Fibroblast of skin of left biceps (primary cell): Measurements from ENCODE around the gene ZNF791.
"Not testable (repeated sequence)": the region's sequence is repeated elsewhere in the genome, so short reads cannot be mapped to it uniquely, and the experiment has no call there.

ENCODE experiments used
- DNase-seq, 2 experiments: peaks; one replicate each; pipeline ENCODE4 v3.0.0-alpha.2; 2013; ENCODE audit warnings: low read depth in 2 of 2

Gene ZNF791

DNA sequence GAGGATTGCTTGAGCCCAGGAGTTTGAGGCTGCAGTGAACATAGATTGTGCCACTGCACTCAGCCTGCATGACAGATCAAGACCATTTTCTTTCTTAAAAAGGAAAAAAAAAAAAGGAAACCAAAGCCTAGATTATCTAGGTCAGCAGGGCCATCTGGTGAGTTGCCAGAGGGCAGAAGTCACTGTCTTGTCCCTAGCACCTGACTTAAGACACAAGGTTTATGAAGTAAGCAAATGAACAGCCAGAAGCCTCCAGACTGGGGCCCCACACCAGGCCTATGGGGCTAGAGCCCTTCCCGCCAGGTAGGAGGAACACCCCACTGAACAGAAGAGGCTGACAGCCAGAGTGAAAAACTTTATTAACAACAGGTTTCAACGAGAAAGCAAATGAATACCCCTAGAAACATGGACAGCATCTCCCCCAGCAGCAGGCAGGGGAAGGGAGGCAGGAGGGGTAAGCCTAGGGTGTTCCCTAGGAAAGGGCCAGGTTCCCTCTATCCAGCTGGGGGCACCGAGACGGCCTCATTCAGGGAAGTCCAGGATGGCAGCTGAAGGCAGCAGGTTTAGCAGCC is 57.1 kb downstream of the ZNF791 start:
- DNase-seq = no peak

DNA sequence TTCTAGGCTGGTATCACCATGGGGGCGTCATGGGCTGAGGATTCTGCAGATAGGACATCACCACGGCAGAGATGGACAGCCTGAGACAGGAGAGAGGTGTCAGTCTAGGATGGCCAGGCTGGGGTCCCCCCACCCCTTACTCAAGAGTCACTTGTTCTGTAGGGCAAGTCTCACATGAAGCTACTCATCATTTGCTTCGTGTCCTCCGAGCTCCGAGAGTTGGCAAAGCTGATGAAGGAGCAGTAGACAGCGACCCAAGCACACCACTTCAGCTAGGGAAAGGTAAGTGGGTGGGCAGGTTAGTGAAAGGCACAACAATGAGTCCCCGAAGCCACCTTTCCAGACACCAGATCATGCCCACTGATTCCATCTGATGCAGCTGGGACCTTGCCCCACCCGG is 57.6 kb downstream of the ZNF791 start:
- DNase-seq = no peak

DNA sequence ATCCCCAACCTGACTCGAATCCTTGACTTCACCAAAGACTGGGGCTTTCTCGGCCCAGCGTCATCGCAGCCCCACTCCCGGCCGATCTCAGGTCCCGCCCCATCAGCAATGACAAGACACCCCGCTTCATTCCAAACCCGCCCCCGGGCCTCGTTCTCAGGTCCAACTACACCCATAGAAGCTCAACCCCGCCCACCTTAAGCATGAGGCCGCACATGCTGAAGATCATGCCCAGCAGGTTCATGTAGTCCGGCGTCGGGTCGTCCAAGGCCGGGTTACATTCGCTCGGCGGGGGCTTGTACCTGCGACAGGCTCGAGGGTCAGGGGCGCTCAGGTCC is 58.2 kb downstream of the ZNF791 start:
- DNase-seq = no peak

DNA sequence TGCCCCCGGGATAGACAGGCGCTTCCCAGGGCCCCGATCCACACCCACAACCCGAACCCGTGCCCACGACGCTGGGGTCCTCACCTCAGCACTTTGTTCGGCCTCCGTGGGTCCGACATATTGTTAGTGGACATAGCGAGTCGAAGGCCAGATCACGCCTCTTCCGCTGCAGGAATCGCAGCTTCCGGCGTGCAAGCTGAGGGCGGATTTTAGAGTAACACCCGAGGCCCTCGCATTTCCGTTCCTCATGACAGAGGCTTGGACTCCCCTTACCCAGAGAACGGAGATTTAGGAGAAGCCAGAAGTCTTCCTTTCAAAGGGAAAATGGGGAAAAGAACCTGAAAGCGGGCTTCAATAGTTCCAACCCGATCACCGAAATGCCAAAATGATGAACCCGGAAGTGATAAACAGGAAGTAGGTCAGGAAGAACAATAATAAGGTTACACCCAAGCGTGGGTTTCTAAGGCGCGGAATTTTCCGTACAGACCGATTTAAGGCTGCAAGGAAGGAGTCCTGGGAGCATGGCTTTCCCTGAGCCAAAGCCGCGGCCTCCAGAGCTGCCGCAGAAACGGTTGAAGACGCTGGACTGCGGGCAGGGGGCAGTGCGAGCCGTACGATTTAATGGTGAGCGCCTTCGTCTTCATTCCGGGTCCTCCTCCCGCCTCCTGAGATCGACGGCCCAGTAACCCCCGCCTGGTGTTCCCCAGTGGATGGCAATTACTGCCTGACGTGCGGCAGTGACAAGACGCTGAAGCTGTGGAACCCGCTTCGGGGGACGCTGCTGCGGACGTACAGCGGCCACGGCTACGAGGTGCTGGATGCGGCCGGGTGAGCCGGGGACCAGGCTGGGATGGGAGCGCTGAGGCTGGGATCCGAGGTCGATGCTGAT is 58.8 kb downstream of the ZNF791 start:
- peak; percentile 40 to 50 for DNase-seq

DNA sequence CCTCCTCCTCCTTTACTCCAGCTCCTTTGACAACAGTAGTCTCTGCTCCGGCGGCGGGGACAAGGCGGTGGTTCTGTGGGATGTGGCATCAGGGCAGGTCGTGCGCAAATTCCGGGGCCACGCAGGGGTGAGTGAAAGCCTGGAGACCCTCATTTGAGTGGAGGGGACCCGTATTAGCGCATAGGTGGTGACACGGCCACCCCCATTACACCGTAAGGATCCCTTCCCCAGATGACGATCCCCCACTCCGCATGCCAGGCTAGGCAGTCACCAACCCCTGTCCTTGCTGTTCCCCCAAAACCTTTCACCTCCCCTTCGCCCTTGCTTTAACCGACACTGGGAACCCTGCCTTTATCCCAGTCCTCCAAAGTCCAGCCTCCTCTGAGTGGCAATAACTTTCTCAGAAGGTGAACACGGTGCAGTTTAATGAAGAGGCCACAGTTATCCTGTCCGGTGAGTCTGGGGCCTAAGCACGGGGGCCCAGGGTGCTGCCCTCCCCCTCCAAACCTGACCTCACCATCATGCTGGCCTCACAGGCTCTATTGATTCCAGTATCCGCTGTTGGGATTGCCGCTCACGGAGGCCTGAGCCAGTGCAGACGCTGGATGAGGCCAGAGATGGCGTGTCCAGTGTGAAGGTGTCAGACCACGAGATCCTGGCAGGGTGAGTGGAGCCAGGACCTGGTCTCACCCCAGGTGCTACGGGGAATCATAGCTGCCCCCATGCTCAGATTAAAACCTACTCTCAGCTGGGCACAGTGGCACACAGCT is 59.6 kb downstream of the ZNF791 start:
- no peak for DNase-seq

DNA sequence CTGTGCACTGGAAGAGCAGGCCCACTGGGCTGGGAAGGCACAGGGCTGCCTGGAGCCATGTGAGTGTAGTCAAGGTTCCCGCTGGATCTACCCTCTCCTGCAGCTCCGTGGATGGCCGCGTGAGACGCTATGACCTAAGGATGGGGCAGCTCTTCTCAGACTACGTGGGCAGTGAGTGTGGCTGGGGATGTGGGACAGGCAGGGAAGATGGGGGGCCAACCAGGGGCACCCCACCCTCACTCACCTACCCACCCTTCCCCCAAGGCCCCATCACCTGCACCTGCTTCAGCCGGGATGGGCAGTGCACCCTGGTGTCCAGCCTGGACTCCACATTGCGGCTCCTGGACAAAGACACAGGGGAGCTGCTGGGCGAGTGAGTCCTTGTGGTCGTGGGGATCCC is 62.0 kb downstream of the ZNF791 start:
- no peak for DNase-seq

DNA sequence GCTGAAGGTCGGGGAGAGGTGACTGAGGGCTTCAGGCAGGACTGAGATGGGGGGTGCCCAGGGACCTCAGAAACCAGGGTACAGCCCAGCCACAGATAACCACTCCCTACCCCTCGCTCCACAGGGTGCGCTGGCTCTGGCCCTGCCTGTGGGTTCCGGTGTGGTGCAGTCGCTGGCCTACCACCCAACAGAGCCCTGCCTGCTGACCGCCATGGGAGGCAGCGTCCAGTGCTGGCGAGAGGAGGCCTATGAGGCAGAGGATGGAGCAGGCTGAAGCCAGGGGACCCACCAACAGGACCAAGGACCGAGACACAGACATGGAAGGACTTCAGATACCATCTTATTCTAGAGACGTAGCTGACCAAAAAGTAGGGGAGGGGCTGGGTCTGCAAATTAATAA is 64.7 kb downstream of the ZNF791 start:
- no peak for DNase-seq

DNA sequence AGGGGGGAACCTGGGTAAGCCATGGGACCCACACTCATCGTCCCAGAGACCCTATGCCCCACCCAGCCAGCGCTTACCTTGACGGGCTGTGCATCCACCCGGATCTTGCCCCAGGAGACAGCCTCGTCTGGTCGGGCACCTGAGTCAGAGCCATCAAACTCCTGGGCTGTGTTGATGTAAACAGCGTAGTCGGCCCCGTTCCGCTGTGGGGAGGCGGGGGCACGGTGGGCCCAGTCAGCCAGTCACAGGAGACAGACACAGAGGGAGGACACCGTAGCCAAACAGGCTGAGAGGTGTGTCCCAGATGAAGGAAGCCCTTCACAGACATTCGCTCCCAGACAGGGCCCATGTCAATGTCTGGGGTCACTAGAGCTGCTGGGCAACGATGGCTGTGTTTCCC is 65.2 kb downstream of the ZNF791 start:
- no peak for DNase-seq

DNA sequence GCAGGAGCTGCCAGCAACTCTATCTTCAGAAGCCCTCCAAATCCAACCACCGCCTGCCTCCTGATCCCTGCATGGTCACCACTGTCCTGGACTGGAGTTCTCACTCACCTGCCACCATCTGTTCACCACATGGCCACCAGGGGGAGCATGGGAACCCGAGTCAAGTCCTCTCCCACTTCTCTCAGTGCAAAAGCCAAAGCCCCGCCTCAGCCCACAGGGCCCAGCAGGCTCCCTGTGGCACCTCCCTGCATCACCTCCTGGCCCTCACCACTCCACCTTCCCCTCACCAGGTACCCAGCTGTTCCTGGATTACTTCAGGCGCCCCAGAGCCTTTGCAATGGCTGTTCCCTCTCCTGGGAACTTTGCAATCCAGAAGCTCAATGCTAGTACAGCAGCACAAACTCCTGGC is 65.7 kb downstream of the ZNF791 start:
- peak in 1 of 2 experiments; percentile 29 for DNase-seq

DNA sequence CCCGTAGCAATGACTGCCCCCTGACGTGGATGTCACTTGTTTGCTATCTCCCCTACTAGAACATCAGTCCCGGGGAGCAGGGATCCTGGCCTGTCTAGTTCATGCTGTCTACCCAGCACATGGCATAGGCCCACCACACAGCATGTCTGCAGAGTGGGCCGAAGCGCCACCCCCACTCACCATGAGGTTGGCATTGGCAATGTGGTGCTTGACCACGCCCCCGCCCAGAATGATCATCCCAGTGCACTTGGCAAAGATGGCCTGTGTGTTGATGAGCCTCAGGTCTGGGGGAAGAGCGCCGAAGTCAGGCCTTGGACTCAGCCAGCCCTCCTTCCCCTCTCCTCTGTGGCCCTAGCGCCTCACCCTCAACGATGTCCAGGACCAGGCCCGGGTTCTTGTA is 66.2 kb downstream of the ZNF791 start:
- DNase-seq = no peak

DNA sequence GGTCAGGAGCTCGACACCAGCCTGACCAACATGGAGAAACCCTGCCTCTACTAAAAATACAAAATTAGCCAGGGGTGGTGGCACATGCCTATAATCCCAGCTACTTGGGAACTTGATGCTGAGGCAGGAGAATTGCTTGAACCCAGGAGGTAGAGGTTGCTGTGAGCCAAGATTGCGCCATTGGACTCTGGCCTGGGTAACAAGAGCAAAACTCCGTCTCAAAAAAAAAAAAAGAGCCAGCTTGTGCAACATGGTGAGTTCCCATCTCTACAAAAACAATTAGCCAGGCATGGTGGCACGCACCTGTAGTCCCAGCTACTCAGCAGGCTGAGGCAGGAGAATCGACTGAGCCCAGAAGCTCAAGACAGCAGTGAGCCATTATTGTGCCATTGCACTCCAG is 67.3 kb downstream of the ZNF791 start:
- not testable (repeated sequence) for DNase-seq

DNA sequence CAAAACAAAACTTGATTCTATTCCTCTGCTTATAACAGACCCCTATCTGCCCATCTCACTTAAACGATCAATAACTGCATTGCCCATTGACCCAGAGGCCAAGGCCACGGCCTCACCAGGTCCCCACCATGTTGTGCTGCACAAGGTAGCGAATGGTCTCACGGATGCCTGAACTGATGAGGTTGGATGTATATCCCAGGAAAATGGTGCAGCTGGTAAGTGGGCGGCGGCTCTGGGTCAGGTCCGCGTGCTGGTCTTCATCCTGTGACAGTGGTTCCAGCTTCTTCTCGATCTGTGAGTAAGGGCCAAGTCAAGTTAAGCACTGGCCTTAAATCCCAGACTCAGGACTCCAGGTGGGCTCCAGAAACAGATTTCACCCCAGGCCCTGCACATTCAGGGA is 69.3 kb downstream of the ZNF791 start:
- no peak for DNase-seq

DNA sequence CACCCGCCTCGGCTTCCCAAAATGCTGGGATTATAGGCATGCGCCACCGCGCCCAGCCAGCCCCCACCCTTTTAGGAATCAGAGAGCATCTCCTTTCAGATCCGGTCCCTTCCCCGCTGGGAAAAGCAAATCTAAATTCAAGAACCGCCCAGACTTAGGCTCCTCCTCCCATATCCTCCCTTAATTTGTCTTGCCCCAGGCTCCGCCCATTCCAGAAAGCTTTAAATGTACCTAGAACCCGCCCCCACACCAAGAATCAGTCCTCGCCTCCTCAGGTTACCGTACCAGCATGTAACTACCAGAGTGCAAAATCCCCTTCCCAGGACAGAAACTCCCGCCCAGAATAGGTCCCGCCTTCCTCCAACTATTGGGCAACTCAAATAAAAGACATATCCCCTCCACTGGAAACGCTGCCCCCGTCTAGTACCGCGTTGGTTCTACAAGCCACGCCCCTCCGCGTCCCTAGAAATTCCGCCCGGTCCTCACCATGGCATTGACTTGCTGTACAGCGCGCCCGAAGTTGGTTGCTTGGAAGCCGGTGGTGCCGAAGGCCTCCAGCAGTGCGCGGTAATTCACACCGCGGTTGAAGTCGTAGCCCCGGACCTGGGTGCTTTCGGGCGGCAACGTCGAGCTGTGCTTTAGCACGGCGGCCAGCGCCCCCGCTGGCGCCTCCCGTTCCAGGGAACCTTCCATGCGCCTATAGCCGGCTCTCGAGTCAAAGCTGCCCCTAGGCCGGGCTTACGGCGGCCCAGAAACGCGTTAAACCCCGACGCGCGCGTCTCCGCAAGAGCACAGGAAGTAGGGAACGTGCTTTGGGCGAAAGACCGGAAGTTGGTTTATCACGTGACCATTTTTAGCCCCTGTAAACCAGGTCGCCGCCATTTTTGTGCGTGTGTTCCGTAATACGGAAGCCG is 70.6 kb downstream of the ZNF791 start, which contains the start of gene DHPS:
Gene DHPS, minus strand, starts transcription at position 807 of the 914 bp plus-strand sequence. Its CDS starts 114 bp downstream, at position 693.
- peak; percentile 94 to 96 for DNase-seq
